ENCODE results near the gene MBD5.
A peak's percentile ranks its signal among the peaks of the same experiment; 100 is the strongest.

The MBD5 gene

DNA sequence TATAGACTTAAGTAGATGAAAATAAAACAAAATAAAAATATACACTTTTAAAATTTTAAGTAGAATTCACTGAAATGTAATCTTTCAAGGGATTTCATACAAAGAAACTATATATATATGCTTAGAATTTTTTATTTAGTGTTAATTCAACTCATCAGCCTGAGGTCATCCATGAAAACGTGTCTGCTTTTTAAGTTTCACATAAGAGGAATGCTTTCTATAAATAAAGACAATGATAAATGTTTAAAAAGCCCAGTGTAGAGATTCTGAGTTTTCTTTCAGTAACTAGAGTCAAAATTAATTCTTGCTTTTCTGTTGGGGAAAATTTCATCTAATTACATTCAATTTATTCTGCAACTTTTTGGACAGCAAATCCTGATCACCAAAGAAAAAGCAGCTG lies 213.3 kb downstream of the MBD5 start:
- DNase-seq: no peak

DNA sequence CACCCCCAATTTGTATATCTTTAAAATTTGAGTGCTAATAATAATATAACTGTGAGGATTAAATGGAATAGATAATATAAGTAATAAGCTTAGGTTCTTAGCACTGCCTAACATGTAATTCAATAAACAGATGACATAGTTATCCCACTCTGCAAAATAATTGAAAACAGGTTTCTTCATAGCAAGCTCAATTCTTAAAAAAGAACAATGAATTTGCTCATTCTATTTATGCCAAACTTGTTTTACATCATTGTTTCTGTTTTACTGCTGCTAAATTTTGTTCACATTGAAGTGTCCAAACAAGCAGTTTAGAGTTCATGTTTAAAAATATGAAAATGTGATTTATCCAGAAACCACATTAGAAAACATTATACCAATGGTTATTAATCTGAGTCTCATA lies 217.0 kb downstream of the MBD5 start:
- no peak for DNase-seq

DNA sequence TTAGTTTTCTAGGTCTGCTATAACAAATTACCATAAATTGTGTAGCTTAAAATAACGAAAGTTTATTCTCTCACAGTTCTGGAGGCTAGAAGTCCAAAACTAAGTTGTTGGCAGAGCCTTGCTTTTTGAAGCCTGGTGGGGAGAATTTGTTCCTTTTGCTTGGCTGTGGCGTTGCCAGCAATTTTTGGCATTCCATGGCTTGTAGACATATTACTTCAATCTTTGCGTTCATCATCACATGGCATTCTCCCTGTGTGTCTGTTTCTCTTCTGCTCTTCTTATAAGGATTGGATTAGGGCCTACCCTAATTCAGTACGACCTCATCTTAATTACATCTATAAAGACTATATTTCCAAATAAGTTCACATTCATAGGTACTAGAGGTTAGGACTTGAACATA lies 217.7 kb downstream of the MBD5 start:
- DNase-seq: no peak

DNA sequence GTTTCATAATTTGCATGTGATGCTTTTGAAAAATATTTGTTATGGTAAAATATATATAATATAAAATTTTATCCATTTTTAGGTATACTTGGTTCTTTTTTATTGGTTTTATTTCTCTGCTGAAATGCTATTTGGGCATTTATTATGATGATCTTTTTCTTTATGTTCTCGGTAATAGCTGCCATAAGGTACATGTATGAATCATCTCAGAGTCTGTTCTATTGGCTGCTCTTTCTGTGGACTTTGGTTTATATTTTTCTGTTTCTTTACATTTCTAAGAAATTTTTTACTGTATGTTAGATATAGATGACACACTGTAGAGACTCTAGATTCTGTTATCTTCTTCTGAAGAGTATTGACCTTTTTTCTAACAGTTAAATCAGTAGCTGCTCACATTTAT lies 219.9 kb downstream of the MBD5 start:
- DNase-seq: no peak

DNA sequence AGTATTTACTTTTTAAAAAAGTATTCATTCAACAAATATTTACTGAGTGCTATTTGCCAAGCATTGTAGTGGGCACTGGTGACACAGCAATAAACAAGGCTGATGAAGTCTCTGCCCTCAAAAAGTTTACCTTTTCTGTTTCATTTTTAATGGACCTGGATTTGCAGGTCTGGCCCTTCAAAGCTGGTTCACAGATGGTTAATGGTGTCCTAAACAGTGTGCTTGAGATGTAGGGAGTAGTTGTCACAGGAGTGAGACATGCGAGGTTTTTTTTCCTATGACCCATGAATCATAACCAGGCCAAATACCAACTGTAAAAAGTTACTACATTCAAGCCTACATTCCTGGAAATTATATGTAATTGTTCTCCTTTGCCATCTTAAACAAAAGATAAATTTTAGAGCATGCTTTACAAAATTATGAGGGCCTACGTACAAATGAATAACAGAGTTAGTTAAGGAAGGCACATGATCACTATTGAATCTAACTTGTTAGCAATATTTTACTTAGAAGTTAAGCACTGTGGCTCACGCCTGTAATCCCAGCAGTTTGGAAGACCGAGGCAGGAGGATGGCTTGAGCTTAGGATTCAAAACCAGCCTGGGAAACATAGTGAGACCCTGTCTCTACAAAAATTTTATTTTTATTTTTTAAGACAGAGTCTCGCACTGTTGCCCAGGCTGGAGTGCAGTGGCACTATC lies 223.9 kb downstream of the MBD5 start:
- DNase-seq: no peak

DNA sequence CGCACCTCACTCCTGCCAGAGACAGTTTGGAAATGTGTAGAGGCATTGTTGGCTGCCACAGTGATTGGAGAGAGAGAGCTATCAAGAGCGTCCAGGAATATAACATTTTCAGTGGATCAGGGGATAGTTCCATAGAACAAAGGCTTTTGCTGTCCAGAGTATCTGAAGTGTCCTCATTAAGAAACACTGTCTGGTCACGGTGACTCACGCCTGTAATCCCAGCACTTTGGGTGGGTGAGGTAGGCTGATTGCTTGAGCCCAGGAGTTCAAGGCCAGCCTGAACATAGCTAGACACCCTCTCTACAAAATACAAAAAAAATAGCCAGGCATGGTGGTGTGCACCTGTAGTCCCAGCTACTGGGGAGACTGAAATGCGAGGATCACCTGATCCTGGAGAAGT lies 231.1 kb downstream of the MBD5 start:
- DNase-seq: no peak

DNA sequence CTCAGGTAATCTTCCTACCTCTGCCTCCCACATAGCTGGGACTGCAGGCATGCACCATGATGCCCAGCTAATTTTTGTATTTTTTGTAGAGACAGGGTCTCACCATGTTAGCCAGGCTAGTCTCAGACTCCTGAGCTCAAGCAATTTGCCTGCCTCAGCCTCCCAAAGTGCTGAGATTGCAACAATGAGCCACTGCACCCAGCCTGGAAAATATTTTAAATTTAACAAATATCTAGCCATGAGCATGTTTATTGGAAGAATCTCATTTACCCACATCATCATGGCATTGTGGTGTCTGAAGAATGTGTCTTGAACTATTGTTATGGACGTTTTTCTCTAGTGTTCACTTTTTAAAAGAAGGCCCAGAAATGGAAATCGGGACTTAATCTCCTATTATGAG lies 231.8 kb downstream of the MBD5 start:
- no peak for DNase-seq

DNA sequence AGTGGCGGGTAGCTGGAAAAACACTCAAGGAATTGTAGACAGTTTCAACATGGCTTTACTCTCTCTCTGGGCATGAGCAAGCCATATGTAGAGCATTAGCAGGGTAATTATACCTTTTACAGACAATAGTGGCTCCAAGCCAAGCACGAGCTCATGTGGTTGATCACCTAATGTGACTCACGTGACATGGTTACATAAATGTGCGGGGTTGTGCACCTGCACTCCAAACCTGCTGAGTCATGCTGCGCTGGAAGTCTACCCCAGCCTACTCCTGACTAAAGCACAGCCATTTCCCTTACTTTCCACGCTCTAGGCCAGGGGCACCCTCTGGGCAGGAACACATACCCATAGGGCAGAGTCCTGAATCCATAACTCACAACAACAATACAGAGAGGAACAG lies 232.8 kb downstream of the MBD5 start:
- peak in 1 of 5 experiments; percentile 59 for DNase-seq

DNA sequence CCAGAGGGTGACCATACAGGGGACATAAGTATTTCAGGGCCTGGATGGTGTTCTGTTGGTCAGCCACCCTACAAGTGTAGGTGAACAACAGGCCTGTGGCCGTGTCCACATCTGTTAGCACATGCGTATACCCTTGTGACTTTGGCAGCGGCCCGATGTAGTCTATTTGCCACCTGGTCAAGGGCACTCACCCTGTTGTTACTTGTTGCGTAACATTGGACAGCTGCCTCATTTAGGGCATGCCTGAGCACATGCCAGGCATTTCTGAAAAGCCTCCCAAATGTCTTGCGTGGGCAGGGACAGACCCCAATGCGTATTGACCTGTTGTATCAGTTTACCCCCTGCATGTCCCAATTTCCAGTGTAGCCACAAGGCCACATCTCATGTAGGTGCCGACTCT lies 235.0 kb downstream of the MBD5 start:
- no peak for DNase-seq

DNA sequence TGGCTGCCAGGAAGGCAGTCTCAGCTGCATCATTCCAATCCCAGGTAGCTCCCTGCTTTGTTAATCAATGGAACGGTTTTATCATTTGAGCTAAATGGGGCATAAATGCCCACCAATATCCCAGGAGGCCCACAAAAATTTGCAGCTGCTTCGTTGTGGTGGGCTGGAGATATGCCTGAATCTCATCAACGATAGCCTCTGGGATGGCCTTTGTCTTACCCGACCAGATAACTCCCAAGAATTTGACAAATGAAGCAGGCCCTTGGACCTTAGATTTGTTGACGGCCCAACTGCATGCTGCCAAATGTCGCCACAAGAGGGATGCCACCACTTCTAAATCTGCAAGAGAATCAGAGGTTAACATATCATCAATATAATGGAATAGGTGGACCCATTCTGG lies 236.4 kb downstream of the MBD5 start:
- no peak for DNase-seq

DNA sequence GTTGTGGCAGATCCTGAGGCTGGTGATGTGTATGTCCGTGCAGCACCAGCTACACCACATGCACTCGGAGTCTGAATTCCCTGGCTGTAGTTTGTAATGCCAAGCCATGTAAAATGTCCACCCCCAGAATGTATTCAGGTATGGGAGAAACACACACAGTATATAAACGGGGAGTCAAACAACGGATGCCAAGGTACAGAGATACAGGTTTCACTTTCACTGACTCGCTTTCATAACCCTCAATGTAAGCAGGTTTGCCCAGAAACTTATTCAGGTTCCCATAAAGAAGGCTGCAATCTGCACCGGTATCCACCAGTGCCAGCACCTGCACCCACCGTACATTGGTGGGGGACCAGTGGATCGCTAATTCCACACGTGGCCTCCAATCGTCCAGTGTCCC lies 237.2 kb downstream of the MBD5 start:
- no peak for DNase-seq

DNA sequence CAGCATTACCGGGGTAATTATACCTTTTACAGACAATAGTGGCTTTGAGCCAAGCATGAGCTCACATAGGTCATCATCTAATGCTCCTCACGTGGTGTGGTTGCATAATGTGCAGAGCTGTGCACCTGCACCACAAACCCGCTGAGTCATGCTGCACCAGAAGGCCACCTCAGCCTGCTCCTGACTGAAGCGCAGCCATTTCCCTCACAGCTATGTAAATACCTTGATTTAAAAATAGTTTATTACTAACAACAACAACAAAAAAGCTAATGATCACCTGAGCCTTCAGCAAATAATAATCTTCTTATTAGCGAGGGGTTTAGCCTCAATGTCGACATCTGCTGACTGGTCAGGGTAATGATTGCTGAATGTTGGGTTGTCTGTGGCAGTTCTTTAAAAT lies 238.8 kb downstream of the MBD5 start:
- DNase-seq: peak in 1 of 5 experiments; percentile 67

DNA sequence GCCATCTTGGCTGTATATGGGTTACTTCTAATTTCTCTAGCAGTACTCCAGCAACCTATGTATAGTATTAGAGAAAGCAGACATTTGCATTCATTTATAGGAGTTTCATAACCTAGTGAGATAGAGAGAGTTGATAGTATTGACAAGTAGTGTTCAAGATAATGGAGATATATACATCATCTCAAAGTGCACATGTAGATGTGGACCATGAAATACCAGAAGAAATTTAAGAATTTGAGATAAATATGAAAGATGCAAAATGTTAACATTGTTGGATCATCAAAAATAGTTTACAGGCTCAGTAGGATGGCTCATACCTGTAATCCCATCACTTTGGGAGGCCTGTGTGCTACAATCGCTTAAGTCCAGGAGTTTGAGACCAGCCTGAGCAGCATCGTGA lies 243.0 kb downstream of the MBD5 start:
- no peak for DNase-seq

DNA sequence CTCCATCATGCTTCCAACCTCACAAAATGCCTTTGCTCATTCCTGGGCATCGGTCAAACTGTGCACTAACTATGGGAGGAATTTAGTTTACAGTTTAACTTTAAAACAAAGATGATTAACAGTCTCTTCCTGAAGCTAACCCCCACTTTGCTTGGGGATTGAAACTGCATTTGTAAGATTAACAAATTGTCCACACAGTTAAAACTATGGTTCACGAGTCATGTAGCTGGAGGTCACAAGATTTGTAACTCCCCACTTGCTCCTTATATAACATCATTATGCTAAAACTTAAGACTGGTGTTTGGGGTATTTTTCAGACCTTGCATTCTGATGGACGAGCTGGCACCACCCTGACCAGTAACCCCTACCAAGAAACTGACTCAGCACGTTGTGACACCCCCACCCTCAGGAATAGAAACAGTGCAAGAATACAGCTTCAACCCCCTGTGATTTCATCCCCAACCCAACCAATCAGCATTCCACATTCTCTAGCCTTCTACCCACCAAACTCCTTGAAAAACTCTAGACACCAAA lies 252.3 kb downstream of the MBD5 start:
- no peak for DNase-seq

DNA sequence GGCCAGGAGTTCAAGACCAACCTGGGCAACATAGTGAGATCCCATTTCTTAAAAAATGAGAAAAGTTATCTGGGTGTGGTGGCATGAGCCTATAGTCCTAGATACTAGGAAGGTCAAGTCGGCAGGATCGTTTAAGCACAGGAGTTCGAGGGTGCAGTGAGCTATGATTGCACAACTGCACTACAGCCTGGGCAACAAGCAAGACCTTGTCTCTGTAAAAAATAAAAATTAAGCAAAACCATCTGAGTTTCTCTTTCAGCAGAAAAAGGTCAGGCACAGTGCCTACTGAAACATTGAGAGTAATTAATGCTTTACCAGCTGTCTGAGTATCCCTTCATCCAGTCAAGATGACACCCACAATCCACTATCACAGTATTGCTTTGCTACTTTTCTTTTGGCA lies 258.3 kb downstream of the MBD5 start:
- no peak for DNase-seq

DNA sequence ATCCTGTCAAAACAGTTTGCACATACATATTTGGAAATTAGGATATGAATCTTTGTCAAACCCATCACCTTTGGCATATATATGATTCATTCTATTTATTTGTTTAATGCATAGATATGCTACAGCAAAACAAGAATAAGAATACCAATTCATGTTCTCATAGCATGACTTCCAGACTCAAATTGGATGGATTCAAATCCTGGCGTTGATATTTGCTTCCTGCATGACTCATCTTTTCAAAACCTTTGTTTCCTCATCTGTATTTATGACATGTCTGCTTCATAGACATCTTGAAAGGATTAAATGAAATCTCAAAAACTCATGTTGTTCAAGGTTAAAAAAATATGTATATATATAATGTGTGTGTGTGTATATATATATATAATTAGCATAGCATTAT lies 261.3 kb downstream of the MBD5 start:
- no peak for DNase-seq

DNA sequence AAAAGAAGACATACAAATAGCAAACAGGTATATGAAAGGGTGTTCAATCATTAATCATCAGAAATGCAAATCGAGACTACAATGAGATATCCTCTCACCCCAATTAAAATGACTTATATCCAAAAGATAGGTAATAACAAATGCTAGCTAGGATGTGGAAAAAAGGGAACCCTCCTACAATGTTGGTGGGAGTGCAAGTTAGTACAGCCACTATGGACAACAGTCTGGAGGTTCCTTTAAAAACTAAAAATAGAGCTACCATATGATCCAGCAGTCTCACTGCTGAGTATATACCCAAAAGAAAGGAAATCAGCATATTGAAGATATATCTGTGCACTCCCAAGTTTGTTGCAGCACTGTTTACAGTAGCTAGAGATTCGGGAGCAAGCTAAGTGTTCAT lies 271.5 kb downstream of the MBD5 start:
- no peak for DNase-seq

DNA sequence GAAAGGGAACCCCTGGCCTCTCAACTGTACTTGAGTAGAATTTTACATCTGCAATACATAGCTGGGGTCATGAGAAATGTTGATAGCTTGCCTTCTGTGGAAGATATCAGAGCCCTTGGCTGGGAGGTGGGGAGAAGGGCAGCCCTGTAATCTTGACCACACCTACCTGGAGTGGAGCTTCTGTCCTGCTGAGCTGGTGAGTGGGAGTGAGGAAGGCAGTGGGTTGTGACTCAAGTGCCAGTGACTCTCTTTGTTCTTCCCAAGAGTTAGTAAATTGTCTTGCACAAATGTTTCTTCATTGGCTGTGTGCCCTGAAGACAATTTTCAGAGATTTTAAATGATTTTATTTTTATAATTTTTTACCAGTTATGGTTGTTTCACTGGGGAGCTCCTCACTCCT lies 277.3 kb downstream of the MBD5 start:
- no peak for DNase-seq

DNA sequence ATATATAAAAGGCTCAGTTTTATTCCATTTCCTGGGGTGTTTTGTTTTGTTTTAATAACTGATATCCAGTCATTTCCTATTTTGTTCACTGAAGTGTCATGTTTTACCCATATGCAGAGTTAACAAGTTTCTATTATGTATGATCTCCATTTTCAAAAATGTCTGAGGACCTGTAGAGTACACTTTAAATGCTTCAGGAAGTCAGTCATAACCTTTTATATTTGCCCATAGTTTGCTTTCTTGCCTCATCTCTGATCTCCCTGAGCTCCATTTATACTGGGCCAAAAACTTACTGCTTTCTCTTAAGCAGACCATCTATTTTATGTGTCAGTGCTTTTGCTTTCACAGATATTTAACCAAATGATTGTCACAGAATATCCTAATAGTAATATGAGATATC lies 278.7 kb downstream of the MBD5 start:
- DNase-seq: no peak

DNA sequence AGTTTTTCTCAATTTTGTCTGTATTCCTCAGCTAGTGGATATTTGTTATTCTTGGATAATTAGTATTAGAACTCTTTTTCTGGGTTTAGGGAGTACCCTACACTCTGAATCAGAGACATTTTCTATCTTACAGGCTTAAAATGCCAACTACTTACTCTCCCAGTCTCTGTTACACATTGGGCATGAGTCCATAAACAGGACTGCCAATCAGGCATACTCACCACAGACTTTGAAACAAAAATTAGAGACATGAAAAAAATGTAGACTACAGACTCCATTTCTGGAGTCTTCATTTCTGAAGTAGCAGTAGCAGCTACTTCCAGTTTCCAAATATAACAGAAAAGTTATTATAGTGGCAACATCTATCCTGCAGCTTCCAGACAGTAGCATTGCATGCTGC lies 279.7 kb downstream of the MBD5 start:
- DNase-seq: no peak

DNA sequence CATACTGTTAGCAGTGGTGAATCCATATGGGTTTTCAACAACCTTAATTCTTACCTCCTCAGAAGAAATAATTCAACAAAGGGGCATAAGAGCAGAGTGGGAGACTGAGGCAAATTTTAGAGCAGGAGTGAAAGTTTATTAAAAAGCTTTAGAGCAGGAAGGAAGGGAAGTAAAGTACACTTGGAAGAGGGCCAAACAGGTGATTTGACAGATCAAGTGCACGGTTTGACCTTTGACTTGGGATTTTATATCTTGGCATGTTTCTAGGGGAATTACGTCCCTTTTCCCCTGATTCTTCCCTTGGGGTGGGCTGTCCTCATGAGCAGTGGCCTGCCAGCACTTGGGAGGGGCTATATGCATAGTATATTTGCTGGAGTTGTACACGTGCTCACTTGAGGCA lies 280.5 kb downstream of the MBD5 start:
- DNase-seq: no peak

DNA sequence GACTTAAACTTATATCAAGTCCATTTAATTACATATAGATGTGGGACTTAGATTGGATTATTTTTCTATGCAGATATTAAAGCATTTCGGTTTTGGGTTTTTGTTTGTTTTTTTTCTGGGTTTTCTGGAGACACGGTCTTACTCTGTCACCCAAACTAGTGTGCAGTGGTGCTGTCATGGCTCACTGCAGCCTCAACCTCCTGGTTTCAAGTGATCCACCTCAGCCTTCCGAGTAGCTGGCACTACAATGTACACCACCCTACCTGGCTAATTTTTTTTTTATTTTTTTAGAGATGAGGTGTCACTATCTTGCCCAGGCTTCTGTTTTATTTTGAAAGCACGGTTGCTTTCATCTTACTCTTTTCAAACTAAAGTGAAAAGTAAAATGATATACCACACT lies 281.6 kb downstream of the MBD5 start:
- no peak for DNase-seq

DNA sequence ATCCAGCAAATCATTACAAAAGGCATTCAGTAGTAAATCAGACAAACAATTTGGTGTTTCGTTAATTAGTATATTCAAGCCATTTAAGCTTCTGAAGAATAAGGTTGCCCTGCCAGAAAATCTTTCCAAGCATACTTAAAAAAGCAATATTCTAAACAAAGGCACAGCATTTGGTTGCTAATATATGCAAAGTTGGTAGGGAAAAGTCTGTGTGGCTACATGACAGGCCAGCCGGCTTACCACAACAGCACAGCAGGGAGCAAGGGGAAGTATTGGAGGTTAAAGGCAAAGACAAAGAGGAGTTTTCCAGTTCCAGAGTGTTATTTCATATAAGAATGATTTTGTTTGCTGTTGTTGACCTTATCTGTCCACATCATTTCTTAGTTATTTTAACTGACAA lies 282.3 kb downstream of the MBD5 start:
- no peak for DNase-seq

DNA sequence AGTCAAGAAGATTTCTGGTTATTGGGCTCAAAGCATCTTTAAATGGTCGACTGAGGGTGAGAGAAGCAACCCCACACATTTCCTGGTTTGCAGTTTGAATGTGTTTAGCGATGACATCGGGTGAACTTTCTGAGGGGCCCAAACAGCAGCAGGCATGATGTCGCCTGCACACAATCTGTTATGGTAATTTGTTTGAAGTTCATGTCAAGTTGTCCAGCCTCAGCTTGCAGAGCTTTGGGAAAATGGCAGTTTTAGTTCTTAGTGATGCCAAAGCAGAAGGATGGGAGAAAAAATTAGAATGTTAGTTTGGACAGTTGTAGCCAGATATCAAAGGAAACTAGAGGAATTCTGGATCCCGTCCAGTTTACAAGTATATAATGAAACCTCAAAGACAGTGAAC lies 284.6 kb downstream of the MBD5 start:
- DNase-seq: no peak

DNA sequence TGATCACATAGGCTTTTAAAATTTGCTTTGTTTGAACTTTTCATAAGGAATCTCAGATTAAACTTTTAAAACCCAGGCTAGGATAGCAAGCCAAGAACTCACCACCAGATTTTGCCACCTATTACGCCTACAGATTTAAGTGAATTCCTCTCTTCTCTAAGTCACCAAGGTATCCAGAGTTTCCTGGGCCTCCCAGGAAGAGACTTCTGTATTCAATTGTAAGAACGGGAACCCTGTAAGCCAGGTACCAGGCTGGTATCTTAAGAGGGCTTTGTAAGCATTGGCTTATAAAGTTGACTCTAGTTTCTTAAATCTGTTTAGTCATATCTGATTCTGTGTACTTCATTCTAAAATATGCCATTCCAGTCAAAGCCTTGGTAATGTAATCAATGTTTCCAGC lies 285.1 kb downstream of the MBD5 start:
- DNase-seq: no peak
